HEK293 (cell line): Measurements from ENCODE around the gene CLIC5.

Experiments
- CTCF ChIA-PET: fragments of 350-600 bp; formaldehyde crosslinking; extraction: SDS; loops from one replicate; lab custom pipeline; 2021; ENCODE audit warnings: antibody characterized with exemption; lab: Yijun Ruan, JAX
- POLR2A ChIA-PET: fragments of 300-600 bp; formaldehyde crosslinking; extraction: SDS; loops from one replicate; lab custom pipeline; 2020; ENCODE audit warnings: antibody characterized with exemption, inconsistent platforms; lab: Yijun Ruan, JAX
- H3K27ac ChIP-seq: fragments of 200-500 bp; sonication (Bioruptor generic); 2 replicates; pipeline ENCODE4 v1.5.1; 2014; ENCODE audit warnings: low read depth, low read length, control low read depth, inconsistent platforms; ENCODE audit errors: extremely low read depth
- H3K36me3 ChIP-seq, 2 experiments: fragments of 200-500 bp in 1 of 2; sonication (Bioruptor generic) in 1 of 2; 1 replicate in 1 of 2; 2 replicates in 1 of 2; pipeline ENCODE4 v1.5.1; 2014 to 2017; ENCODE audit warnings: inconsistent platforms in 2 of 2, low read length in 2 of 2; ENCODE audit not compliant: control insufficient read depth in 2 of 2, insufficient read depth in 1 of 2
- H3K4me1 ChIP-seq: fragments of 200-500 bp; sonication (Bioruptor generic); 2 replicates; pipeline ENCODE4 v1.5.1; 2014; ENCODE audit warnings: mild to moderate bottlenecking, low read length, inconsistent platforms; ENCODE audit not compliant: control insufficient read depth, insufficient read depth
- H3K4me3 ChIP-seq: 2 replicates; pipeline ENCODE4 v1.5.1; 2011; ENCODE audit warnings: low read depth, mild to moderate bottlenecking, control low read depth, low read length, moderate library complexity
- H3K9me3 ChIP-seq: fragments of 200-500 bp; sonication (Bioruptor generic); 2 replicates; pipeline ENCODE4 v1.5.1; 2014; ENCODE audit warnings: low read depth, low read length, inconsistent platforms; ENCODE audit not compliant: control insufficient read depth, insufficient read depth
- HIC1 ChIP-seq: fragments of 450-650 bp; formaldehyde crosslinking; IDR thresholded peaks from 2 replicates; pipeline ENCODE4 v1.5.1; 2016; ENCODE audit warnings: missing biosample characterization, missing genetic modification characterization
- KLF1 ChIP-seq: fragments of 450-650 bp; formaldehyde crosslinking; IDR thresholded peaks from 2 replicates; pipeline ENCODE4 v1.5.1; 2016; ENCODE audit warnings: missing biosample characterization, missing genetic modification characterization
- KLF17 ChIP-seq: fragments of 450-650 bp; formaldehyde crosslinking; IDR thresholded peaks from 2 replicates; pipeline ENCODE4 v1.5.1; 2016; ENCODE audit warnings: missing biosample characterization, missing genetic modification characterization
- PBX3 ChIP-seq: sonication (generic); formaldehyde crosslinking; IDR thresholded peaks from 2 replicates; pipeline ENCODE4 v1.8.1; 2022; ENCODE audit warnings: mild to moderate bottlenecking, moderate library complexity, missing genetic modification reagents
- SCRT1 ChIP-seq: fragments of 450-650 bp; formaldehyde crosslinking; IDR thresholded peaks from 2 replicates; pipeline ENCODE4 v1.5.1; 2016; ENCODE audit warnings: missing biosample characterization, missing genetic modification characterization, borderline replicate concordance
- TCF7L2 ChIP-seq: IDR thresholded peaks from 2 replicates; pipeline ENCODE4 v1.6.1; 2011; ENCODE audit warnings: low read depth, mild to moderate bottlenecking, inconsistent platforms, low read length, moderate library complexity, borderline replicate concordance
- ZBTB10 ChIP-seq: fragments of 450-650 bp; formaldehyde crosslinking; IDR thresholded peaks from 2 replicates; pipeline ENCODE4 v1.5.1; 2016; ENCODE audit warnings: missing biosample characterization, missing genetic modification characterization
- ZNF121 ChIP-seq: fragments of 450-650 bp; formaldehyde crosslinking; IDR thresholded peaks from 2 replicates; pipeline ENCODE4 v1.5.1; 2016; ENCODE audit warnings: missing biosample characterization, missing genetic modification characterization
- ZNF175 ChIP-seq: fragments of 450-650 bp; formaldehyde crosslinking; IDR thresholded peaks from 2 replicates; pipeline ENCODE4 v1.5.1; 2016; ENCODE audit warnings: missing biosample characterization, missing genetic modification characterization
- ZNF184 ChIP-seq: fragments of 450-650 bp; IDR thresholded peaks from 2 replicates; pipeline ENCODE4 v1.5.1; 2018; ENCODE audit warnings: missing biosample characterization, mild to moderate bottlenecking, missing genetic modification characterization
- ZNF19 ChIP-seq: fragments of 450-650 bp; formaldehyde crosslinking; IDR thresholded peaks from 2 replicates; pipeline ENCODE4; 2016; ENCODE audit warnings: missing biosample characterization, missing genetic modification characterization, low read depth
- ZNF221 ChIP-seq: fragments of 450-650 bp; formaldehyde crosslinking; IDR thresholded peaks from 2 replicates; pipeline ENCODE4 v1.5.1; 2017; ENCODE audit warnings: missing biosample characterization, missing genetic modification characterization, borderline replicate concordance
- ZNF292 ChIP-seq: fragments of 450-650 bp; formaldehyde crosslinking; IDR thresholded peaks from 2 replicates; pipeline ENCODE4 v1.5.1; 2016; ENCODE audit warnings: low read depth, missing biosample characterization, missing genetic modification characterization, borderline replicate concordance
- ZNF518A ChIP-seq: fragments of 450-650 bp; formaldehyde crosslinking; conservative IDR thresholded peaks from 2 replicates; pipeline ENCODE4 v1.5.1; 2016; ENCODE audit warnings: low read depth, missing biosample characterization, missing genetic modification characterization
- ZNF76 ChIP-seq: fragments of 450-650 bp; formaldehyde crosslinking; IDR thresholded peaks from 2 replicates; pipeline ENCODE4; 2016; ENCODE audit warnings: low read depth, missing biosample characterization, missing genetic modification characterization, borderline replicate concordance
- ZSCAN18 ChIP-seq: fragments of 450-650 bp; formaldehyde crosslinking; IDR thresholded peaks from 2 replicates; pipeline ENCODE4 v1.5.1; 2016; ENCODE audit warnings: missing biosample characterization, missing genetic modification characterization

The CLIC5 gene

GRCh38 chr6:45982280-45983036 is 33.2 kb downstream of the CLIC5 start (continued):
- TF ChIP-seq KLF1 (tag by site-specific recombination), result no peak
- TF ChIP-seq ZNF184 (tag by site-specific recombination), result no peak

GRCh38 chr6:45981046-45981445 is 34.6 kb downstream of the CLIC5 start:
- ChIA-PET POLR2A (no interaction called here), CTCF (interaction anchor here (0.7 kb wide), 1 partner anchor 72 kb away, joined by 3 read pairs; no protein-coding TSS in a partner anchor)
- Histone ChIP-seq H3K4me1 (no peaks in the 10 kb centered on the region), H3K4me3 (no peak overlapping the region), H3K9me3 (no peaks in the 10 kb centered on the region), H3K36me3 (no peaks in the 10 kb centered on the region), H3K27ac (no peak overlapping the region)
- TF ChIP-seq SCRT1 (tag by site-specific recombination), result no peak

- no peak overlapping the region for H3K4me3 ChIP-seq
- CTCF ChIA-PET, result no interaction called here
- POLR2A ChIA-PET, result no interaction called here
- H3K9me3 ChIP-seq, result no peaks in the 10 kb centered on the region
- H3K27ac ChIP-seq, result no peak overlapping the region
- H3K4me1 ChIP-seq, result no peaks in the 10 kb centered on the region
- H3K36me3 ChIP-seq, result no peaks in the 10 kb centered on the region
- TF ChIP-seq ZNF184 (tag by site-specific recombination) (no peak), ZNF518A (no peak), KLF17 (no peak), ZNF221 (tag by site-specific recombination) (no peak), ZNF121 (tag by site-specific recombination) (no peak), ZNF292 (no peak), ZSCAN18 (tag by site-specific recombination) (no peak), PBX3 (no peak), ZNF76 (tag by site-specific recombination) (no peak), ZBTB10 (no peak), ZNF175 (no peak), ZNF19 (no peak), HIC1 (no peak), TCF7L2 (no peak)
These were observed 36.3 kb downstream of the CLIC5 start for GRCh38 chr6:45979311-45979710.
